Subcutaneous abdominal adipose tissue (tissue), 5 donors: ENCODE data around the gene ZC3H13.

Source experiments
- H3K27ac ChIP-seq: one replicate; pipeline ENCODE4 v1.7.0; 2013; ENCODE audit warnings: low read depth, mild to moderate bottlenecking, inconsistent platforms, low read length, moderate library complexity
- H3K27me3 ChIP-seq, 5 donors: one replicate each; pipeline ENCODE4 v1.7.0; 2013; ENCODE audit warnings: low read length in 5 of 5, inconsistent platforms in 1 of 5; ENCODE audit not compliant: control insufficient read depth in 5 of 5, insufficient read depth in 4 of 5
- H3K36me3 ChIP-seq, 5 donors: one replicate each; pipeline ENCODE4 v1.7.0; 2013; ENCODE audit warnings: low read length in 5 of 5; ENCODE audit not compliant: control insufficient read depth in 5 of 5, insufficient read depth in 5 of 5
- H3K4me1 ChIP-seq, 5 donors: one replicate each; pipeline ENCODE4 v1.7.0; 2013; ENCODE audit warnings: low read length in 5 of 5, mild to moderate bottlenecking in 3 of 5, moderate library complexity in 1 of 5; ENCODE audit not compliant: control insufficient read depth in 5 of 5, insufficient read depth in 5 of 5
- H3K4me3 ChIP-seq, 5 donors: one replicate each; pipeline ENCODE4 v1.7.0; 2013; ENCODE audit warnings: low read length in 5 of 5, low read depth in 1 of 5
- H3K9ac ChIP-seq, 5 donors: one replicate each; pipeline ENCODE4 v1.7.0; 2013; ENCODE audit warnings: low read length in 5 of 5, mild to moderate bottlenecking in 4 of 5, moderate library complexity in 3 of 5
- H3K9me3 ChIP-seq, 5 donors: one replicate each; pipeline ENCODE4 v1.7.0; 2013; ENCODE audit warnings: low read length in 5 of 5; ENCODE audit not compliant: control insufficient read depth in 5 of 5
- donor health status: healthy.
- donor health status: healthy.
- donor health status: healthy.
- donor health status: healthy.
- donor health status: healthy.

The ZC3H13 gene

DNA sequence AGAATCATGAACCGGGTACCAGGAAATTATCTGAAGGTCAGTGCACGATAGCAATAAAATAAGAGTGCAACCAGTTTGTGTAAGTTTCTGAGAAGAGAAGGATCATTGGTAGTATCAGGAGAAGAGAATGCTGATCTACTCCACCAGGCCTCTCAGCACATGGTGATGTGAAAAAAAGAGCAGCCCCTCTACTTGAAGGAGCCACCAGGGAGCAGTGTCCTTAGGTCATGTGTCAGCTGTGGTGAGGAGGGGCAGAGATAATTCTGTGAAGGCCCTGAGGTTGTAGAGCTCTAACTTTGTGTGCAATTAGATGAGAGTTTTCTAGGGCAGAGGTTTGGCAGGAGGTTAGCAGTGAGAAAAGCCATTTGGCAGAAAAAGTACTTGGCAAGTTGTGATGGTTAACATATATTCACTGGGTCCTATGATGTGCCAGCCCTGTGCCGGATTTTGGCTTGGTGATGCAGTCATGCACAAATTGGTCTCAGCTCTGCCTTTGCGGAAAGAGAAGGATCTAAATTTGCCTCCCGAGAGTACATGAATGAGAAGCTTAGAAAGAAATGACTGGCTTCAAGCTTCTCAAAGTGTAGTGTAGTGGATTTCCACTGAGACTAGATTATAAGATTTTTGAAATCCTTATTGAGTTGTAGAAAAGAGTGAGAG is 19.2 kb upstream of the ZC3H13 start:
- no peak overlapping the region for H3K4me3 ChIP-seq
- no peaks in the 10 kb centered on the region for H3K27me3 ChIP-seq
- no peaks in the 10 kb centered on the region for H3K36me3 ChIP-seq
- H3K9me3 ChIP-seq, result no peaks in the 10 kb centered on the region
- H3K9ac ChIP-seq, result no peak overlapping the region
- H3K4me1 ChIP-seq, result peaks cover 0 to 8% (median 0%) of the 10 kb centered on the region in 5 donors
- no peak overlapping the region for H3K27ac ChIP-seq

DNA sequence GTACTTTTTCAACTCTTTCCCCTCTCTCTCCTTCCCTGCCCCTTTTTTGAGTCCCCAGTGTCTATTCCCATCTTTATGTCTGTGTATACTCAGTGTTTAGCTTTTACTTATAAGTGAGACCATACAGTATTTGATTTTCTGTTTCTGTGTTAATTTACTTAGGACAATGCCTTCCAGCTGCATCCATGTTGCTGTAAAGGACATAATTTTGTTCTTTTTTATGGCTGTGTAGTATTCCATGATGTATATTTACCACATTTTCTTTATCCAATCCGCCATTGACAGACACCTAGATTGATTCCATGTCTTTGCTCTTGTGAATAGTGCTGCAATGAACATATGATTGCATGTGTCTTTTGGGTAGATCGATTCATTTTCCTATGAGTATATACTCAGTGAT is 10.7 kb upstream of the ZC3H13 start:
- no peak overlapping the region for H3K9ac ChIP-seq

DNA sequence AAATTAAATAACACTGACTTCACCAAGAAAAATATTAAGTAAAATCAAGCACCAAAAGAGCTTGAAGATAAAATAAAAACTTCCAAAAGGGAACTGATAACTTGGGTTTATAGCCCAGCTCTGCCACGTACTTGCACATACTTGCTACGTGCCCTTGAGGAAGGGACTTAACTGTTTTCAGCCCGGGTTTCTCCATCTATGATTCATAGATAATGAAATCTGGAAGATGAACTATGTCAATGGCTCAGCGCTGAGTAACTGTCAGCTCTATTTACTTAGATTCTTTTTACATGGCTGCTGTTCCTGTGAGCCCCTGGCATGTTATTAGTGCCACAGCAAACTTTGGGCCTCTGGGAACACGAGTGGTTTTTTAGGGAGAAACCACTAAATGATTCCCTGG is 9.6 kb upstream of the ZC3H13 start:
- H3K4me1 ChIP-seq, result no peaks in the 10 kb centered on the region
- H3K27ac ChIP-seq, result no peak overlapping the region
- H3K9ac ChIP-seq, result no peak overlapping the region
- H3K4me3 ChIP-seq, result no peak overlapping the region
- no peaks in the 10 kb centered on the region for H3K27me3 ChIP-seq
- no peaks in the 10 kb centered on the region for H3K36me3 ChIP-seq
- H3K9me3 ChIP-seq, result no peaks in the 10 kb centered on the region

More for the DNA sequence above, 10.7 kb upstream of the ZC3H13 start:
- Histone ChIP-seq H3K27ac (no peak overlapping the region), H3K36me3 (no peaks in the 10 kb centered on the region), H3K27me3 (no peaks in the 10 kb centered on the region), H3K9me3 (no peaks in the 10 kb centered on the region), H3K4me1 (no peaks in the 10 kb centered on the region), H3K4me3 (no peak overlapping the region)

DNA sequence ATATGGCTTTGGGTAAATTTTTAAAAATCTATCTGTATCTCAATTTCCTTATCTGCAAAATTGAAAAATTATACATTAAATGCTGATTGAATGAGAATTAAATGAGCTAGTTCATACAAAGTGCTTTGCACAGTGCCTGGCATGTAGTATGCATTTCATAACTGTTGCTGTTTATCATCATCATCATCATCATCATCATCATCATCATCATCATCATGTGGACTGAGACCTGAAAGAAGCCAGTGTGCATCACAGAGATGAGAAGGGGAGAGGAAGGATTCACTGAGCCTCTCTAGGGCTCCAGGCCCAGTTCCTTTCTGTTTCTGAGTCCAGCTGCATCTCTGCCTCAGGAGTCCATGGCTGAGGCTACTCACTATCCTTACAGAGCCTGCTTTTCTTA is 6.9 kb upstream of the ZC3H13 start:
- Histone ChIP-seq H3K36me3 (no peaks in the 10 kb centered on the region), H3K27me3 (no peaks in the 10 kb centered on the region), H3K9ac (no peak overlapping the region), H3K4me3 (no peak overlapping the region), H3K4me1 (no peaks in the 10 kb centered on the region), H3K9me3 (no peaks in the 10 kb centered on the region), H3K27ac (no peak overlapping the region)

DNA sequence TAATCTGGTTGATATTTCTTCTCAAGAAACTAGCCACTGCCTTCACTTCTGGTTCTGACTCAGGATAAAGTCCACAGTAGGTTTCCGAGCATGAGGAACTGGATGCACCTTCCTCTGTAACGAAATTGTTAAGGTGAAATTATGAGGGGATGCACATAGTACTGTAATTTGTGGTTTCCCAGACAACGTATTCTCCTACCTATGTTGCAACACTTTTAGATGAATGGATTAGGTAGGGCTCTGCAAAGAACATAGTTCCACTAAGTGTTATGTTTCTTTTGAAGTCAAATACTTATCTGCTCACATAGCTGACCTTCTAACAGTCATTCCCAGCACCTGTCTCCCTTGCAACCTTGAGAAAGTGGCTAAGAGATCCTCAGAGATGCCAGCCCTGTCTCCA is 5.7 kb upstream of the ZC3H13 start:
- Histone ChIP-seq H3K4me3 (no peak overlapping the region), H3K36me3 (no peaks in the 10 kb centered on the region), H3K4me1 (peaks cover 0 to 6% (median 4%) of the 10 kb centered on the region in 5 donors), H3K27me3 (no peaks in the 10 kb centered on the region), H3K9me3 (no peaks in the 10 kb centered on the region), H3K9ac (no peak overlapping the region), H3K27ac (no peak overlapping the region)

DNA sequence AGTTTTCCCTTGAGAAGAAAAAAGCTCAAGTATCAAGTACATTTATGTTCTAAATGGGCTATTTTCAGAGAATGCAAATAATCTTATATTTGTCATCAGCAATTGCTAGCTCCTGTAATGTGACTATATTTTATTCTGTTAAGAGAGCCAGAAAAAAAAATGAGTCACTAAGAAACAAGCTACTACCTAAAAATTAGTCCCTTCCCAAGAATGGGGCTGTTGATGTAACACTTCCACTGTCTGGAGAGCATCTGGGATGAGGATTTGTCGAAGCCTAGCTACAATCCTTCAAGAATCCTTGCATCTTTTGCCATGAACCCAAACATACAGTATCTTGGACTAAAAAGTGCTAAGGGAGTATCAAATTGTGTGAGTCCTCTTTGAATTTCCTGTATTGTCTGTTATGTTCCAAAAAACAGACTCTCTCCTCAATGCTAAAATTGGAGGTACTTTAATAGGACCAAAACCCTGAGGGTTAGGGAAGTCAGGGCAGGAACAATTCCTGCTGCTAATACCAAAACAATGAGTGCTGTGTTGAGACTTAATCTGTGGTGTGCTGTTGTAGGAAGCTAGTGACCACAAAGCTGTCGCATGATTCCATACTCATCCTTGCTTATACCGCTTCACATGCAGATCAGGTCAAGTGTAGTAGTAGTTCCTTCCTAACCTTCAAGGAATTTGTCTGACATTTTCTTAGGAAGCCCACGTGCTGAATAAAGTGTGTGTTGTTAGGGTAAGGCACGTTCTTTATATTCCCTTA is 4.9 kb upstream of the ZC3H13 start:
- no peaks in the 10 kb centered on the region for H3K36me3 ChIP-seq
- no peaks in the 10 kb centered on the region for H3K9me3 ChIP-seq
- H3K4me1 ChIP-seq, result peaks cover 0 to 11% (median 8%) of the 10 kb centered on the region in 5 donors
- H3K4me3 ChIP-seq, result no peak overlapping the region
- H3K27ac ChIP-seq, result no peak overlapping the region
- no peak overlapping the region for H3K9ac ChIP-seq
- H3K27me3 ChIP-seq, result no peaks in the 10 kb centered on the region

DNA sequence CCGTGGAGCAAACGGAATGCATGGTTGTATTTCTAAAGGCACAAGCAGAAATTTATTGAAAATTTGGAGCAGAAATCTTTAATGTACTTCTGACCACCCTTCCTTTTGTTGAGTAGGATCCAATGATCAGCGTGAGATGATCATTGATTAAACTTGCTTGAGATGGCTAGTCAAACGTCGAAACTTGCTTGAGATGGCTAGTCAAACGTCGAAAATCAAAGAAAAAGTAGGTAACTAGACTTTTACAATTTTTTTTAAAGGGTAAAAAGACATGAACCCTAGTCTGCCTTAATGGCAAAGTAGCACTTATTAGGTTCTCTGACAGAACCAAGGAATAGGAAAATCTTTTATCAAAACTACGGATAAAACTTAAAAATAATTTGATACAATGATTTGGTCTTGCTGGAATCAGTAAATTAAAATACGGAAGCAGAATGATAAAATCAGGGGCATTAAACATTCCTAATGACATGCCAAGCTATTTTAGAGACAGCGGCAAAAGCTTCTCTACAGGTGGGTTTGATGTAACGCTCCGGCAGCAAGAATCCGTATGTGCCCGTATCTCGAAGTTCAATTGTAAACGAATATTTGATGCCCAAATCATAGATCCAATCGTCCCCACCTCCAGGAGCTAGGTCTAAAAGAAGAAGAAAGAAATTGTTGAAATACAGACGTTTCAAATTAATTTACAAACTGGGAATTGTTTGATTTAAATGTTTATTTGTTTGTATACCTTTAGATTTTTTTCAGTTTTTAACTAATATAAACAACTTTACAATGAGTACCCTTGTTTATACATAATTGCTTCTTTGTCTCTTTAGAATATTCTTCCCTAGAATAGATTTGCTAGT is 841 bp upstream of the ZC3H13 start:
- H3K36me3 ChIP-seq, result no peaks in the 10 kb centered on the region
- peak overlapping the region; percentile 70 to 98 (median 90) for H3K9ac ChIP-seq
- H3K4me1 ChIP-seq, result peaks cover 2 to 31% (median 23%) of the 10 kb centered on the region in 5 donors
- no peaks in the 10 kb centered on the region for H3K9me3 ChIP-seq
- peak overlapping the region; percentile 82 to 96 (median 93) for H3K4me3 ChIP-seq
- H3K27ac ChIP-seq, result peak overlapping the region; percentile 94
- no peaks in the 10 kb centered on the region for H3K27me3 ChIP-seq

DNA sequence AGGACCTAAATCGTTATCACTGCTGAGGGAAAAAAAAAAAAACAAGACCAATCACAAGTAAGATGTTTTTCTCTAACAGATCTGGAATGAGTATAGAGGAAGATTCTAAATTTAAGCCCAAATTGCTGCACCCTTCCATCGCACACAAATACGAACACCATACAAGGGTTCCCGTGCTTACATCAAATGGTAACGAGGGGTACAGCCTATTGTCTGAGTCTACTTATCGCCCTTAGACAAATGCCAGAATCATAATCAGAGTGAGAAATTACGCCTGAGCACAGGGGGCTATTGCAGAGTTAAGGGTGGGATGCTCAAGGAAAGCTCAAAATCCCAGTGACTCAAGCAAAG is 603 bp downstream of the ZC3H13 start:
- H3K36me3 ChIP-seq, result no peaks in the 10 kb centered on the region
- peak overlapping the region; percentile 94 for H3K27ac ChIP-seq
- peak overlapping the region; percentile 82 to 98 (median 93) for H3K4me3 ChIP-seq
- H3K9ac ChIP-seq, result peak overlapping the region; percentile 89 to 98 (median 90)
- no peaks in the 10 kb centered on the region for H3K27me3 ChIP-seq
- no peaks in the 10 kb centered on the region for H3K9me3 ChIP-seq
- H3K4me1 ChIP-seq, result peaks cover 2 to 31% (median 23%) of the 10 kb centered on the region in 5 donors

DNA sequence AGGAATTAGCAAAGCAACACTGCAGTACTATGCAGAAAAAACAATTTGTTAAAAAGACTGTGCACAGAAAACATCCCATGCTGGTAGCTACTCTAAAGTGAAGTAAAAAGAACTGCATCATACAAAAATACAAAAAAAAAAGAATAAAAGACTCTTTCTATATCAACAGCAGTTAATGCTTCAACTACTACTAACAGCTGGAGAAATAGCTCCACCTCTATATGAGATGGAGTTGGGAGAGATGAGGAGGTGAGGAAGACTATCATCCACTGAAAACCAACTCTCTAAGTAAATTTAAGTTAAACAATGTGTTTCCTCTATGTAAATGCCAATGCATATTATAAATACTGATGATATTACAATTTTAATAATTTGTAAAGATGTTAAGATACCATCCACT is 1.8 kb downstream of the ZC3H13 start:
- Histone ChIP-seq H3K9ac (no peak overlapping the region), H3K27me3 (no peaks in the 10 kb centered on the region), H3K4me1 (peaks cover 2 to 31% (median 23%) of the 10 kb centered on the region in 5 donors), H3K36me3 (no peaks in the 10 kb centered on the region), H3K27ac (no peak overlapping the region), H3K4me3 (peak overlapping the region in 1 of 5 donors; percentile 96), H3K9me3 (no peaks in the 10 kb centered on the region)

DNA sequence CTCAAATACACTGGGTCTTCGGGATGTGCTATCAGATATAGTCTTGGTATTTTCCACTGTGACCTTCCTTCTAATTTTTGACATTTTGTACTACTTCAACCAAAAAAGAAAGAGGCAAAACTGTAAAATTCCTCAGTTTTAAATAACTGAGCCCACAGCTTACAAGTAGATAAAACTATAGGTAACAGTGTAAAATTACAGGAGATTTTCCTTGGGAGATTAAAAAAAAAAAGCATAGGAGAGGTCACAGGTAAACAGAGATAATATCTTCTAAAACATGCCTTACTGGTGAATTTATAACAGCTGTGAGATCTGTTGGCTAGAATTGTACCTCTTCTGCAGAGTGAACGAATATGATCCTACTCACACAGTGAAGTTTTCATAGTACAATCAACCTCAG is 7.1 kb downstream of the ZC3H13 start:
- no peak overlapping the region for H3K27ac ChIP-seq
- H3K9ac ChIP-seq, result no peak overlapping the region
- H3K27me3 ChIP-seq, result no peaks in the 10 kb centered on the region
- H3K9me3 ChIP-seq, result no peaks in the 10 kb centered on the region
- H3K4me3 ChIP-seq, result no peak overlapping the region
- peaks cover 0 to 11% (median 0%) of the 10 kb centered on the region in 5 donors for H3K4me1 ChIP-seq
- H3K36me3 ChIP-seq, result peaks cover 10 to 18% (median 13%) of the 10 kb centered on the region in 5 donors
